Lower lobe of right lung (tissue), 2 donors: ENCODE results near the gene EVL. TPM values are rescaled to one million over a fixed set of nuclear protein-coding genes. Genes with fewer than 3 reads are reported as not detected.

Source experiments
- ATAC-seq, 2 donors: fragments of 200-7000 bp; cut with Tn5 transposase; one replicate each; pipeline ENCODE4 v1.9.1; 2020 to 2022; ENCODE audit warnings: mild to moderate bottlenecking in 2 of 2, moderate library complexity in 2 of 2
- DNase-seq: peaks from one replicate; pipeline ENCODE4 v3.0.0-alpha.2; 2020
- H3K27ac ChIP-seq: fragments of 200-600 bp; one replicate; pipeline ENCODE4 v1.8.0; 2022
- H3K27me3 ChIP-seq: fragments of 200-600 bp; one replicate; pipeline ENCODE4 v1.8.0; 2022; ENCODE audit warnings: low read depth
- H3K36me3 ChIP-seq: fragments of 200-600 bp; one replicate; pipeline ENCODE4 v1.8.0; 2022; ENCODE audit warnings: mild to moderate bottlenecking
- H3K4me1 ChIP-seq: fragments of 200-600 bp; one replicate; pipeline ENCODE4 v1.8.0; 2022
- H3K4me3 ChIP-seq: fragments of 200-600 bp; one replicate; pipeline ENCODE4 v1.8.0; 2022; ENCODE audit warnings: mild to moderate bottlenecking
- H3K9me3 ChIP-seq: fragments of 200-600 bp; one replicate; pipeline ENCODE4 v1.8.0; 2022
- intact Hi-C: fragments of 100-400 bp; cut with DNase I; formaldehyde crosslinking; loops from one replicate; pipeline ENCODE4 v1.11.0; 2022
- total RNA-seq: library from RNA; stranded (reverse); fragmentation: NEBNext Ultra II Directional; extraction: Animal tissue kit (Norgen Biotek cat#: 25700); gene quantifications from one replicate; pipeline ENCODE4 v1.2.1, GENCODE V29; 2021
- TF ChIP-seq, protein P1 (sequence below): fragments of 200-600 bp; IDR thresholded peaks from one replicate; pipeline ENCODE4 v1.8.0; 2022; ENCODE audit warnings: antibody characterized with exemption, mild to moderate bottlenecking
- donor health status: DM: no; HTN: yes; CAD: no; lungs with severe emphysema.

The EVL gene
- total RNA-seq, 1 donor from 2014 or later = 226 TPM

DNA sequence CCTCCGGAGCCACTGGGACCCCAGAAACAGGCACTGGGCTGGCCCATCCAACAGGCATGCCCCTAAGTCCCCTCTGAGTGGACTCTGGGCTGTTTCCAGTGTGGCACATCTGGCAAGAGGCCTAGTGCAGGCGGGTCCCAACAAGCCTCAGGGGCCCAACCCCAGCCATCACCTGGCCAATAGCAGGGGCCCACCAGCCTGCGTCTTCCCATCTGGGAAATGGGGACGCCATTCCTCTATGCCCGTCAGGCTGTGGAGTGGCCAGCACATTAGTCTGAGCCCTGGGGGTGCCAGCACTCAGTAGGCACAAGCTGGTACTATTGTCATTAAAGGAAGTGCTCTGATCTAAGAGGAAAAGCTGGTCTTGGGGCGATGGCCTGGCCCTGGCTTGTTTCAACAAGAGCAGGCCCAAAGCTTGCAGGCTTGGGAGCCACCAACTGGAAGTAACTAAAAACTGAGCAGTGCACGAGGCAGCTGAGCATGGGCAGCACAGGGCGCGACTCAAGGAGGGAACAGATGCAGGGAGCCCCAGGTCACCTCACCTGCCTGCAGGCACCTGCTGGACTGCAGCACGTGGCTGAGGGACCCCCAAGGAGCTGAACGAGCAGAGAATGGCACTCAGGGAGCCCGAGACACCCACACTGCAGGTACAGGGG is 85.8 kb downstream of the EVL start:
- TF ChIP-seq, protein P1, sequence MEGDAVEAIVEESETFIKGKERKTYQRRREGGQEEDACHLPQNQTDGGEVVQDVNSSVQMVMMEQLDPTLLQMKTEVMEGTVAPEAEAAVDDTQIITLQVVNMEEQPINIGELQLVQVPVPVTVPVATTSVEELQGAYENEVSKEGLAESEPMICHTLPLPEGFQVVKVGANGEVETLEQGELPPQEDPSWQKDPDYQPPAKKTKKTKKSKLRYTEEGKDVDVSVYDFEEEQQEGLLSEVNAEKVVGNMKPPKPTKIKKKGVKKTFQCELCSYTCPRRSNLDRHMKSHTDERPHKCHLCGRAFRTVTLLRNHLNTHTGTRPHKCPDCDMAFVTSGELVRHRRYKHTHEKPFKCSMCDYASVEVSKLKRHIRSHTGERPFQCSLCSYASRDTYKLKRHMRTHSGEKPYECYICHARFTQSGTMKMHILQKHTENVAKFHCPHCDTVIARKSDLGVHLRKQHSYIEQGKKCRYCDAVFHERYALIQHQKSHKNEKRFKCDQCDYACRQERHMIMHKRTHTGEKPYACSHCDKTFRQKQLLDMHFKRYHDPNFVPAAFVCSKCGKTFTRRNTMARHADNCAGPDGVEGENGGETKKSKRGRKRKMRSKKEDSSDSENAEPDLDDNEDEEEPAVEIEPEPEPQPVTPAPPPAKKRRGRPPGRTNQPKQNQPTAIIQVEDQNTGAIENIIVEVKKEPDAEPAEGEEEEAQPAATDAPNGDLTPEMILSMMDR = no peak
- Histone ChIP-seq H3K27ac (no peak overlapping the region), H3K4me3 (no peak overlapping the region), H3K27me3 (no peaks in the 10 kb centered on the region), H3K4me1 (peaks cover 38% of the 10 kb centered on the region), H3K9me3 (peaks cover 12% of the 10 kb centered on the region), H3K36me3 (no peaks in the 10 kb centered on the region)
- intact Hi-C loops = no loop called here
- DNase-seq (no peak), ATAC-seq (no peak)

DNA sequence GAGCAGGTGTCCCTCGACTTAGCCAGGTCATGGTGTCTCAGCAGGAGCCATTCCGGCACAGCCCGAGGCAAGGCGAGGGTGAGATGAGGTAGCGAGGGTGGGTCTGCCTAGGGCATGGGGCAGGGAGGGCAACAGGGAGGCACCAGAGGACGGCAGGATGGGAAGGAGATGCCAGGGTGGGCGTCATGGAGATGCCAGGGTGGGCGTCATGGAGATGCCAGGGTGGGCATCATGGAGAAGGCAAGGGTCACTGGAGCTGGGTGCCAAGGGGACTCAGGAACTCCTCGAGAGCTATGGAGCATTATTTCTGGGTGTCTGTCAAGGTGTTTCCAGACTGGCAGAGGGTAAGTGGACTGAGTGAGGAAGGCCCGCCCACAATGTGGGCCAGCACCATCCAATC is 86.9 kb downstream of the EVL start:
- no peak overlapping the region for H3K27ac ChIP-seq
- intact Hi-C loops = no loop called here
- peaks cover 12% of the 10 kb centered on the region for H3K9me3 ChIP-seq
- ATAC-seq = no peak
- H3K36me3 ChIP-seq = no peaks in the 10 kb centered on the region
- H3K4me1 ChIP-seq = peaks cover 32% of the 10 kb centered on the region
- TF ChIP-seq, protein P1 = no peak
- H3K27me3 ChIP-seq = no peaks in the 10 kb centered on the region
- no peak for DNase-seq
- H3K4me3 ChIP-seq = no peak overlapping the region

DNA sequence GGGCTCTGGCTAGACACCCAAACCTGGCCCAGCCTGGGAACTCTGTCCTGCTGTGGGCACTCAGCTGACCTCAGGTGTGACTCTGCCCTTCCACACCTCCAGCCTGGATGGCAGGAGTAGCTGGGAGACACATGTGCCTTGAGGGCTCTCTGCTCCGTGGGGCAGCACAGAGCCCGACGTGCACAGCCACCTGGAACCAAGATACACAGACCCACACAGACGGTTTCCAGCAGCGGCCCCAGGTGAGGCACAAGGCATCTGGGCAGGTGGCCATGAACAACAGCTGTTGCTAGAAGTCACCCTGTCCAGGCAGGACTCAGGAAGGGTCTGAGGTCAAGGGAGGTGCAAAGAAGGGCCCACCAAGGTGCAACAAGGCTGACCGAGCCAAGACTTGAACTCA is 88.3 kb downstream of the EVL start:
- no peak overlapping the region for H3K4me3 ChIP-seq
- H3K9me3 ChIP-seq = peaks cover 12% of the 10 kb centered on the region
- intact Hi-C loops = no loop called here
- H3K27ac ChIP-seq = no peak overlapping the region
- H3K4me1 ChIP-seq = peaks cover 25% of the 10 kb centered on the region
- DNase-seq (no peak), ATAC-seq (no peak)
- H3K27me3 ChIP-seq = peaks cover 6% of the 10 kb centered on the region
- H3K36me3 ChIP-seq = no peaks in the 10 kb centered on the region
- TF ChIP-seq, protein P1 = no peak

DNA sequence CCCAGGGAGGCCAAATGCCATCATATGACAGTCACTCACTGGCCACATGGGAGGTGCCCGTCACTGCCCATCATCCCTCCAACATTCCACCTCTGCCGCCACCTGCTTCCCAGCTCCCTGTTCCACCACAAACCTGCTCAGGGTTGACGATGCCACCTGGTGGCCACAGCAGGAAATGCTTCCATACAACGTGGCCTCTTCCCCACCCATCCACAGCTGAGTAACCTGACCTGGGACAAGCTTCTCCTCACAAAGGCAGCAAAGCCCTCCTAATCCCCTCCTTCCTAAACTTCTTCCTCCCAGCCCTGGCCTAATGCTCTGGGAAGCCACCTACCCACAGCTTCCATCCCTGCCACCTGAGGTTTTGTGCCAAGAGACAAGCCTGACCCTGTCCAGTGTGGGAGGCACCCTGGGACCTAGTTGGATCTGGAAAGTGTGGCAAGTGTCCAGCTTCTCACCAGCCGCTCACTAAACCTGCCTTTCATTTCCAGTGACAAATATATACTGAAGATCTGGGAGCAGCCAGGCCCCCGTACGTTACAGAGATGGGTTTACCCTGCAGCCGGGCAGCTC is 89.9 kb downstream of the EVL start:
- Histone ChIP-seq H3K36me3 (no peaks in the 10 kb centered on the region), H3K4me3 (no peak overlapping the region), H3K27me3 (peaks cover 22% of the 10 kb centered on the region), H3K9me3 (peaks cover 12% of the 10 kb centered on the region), H3K27ac (no peak overlapping the region), H3K4me1 (peaks cover 31% of the 10 kb centered on the region)
- DNase-seq = no peak
- intact Hi-C loops = no loop called here
- ATAC-seq = no peak
- TF ChIP-seq, protein P1 = peak; percentile 57

DNA sequence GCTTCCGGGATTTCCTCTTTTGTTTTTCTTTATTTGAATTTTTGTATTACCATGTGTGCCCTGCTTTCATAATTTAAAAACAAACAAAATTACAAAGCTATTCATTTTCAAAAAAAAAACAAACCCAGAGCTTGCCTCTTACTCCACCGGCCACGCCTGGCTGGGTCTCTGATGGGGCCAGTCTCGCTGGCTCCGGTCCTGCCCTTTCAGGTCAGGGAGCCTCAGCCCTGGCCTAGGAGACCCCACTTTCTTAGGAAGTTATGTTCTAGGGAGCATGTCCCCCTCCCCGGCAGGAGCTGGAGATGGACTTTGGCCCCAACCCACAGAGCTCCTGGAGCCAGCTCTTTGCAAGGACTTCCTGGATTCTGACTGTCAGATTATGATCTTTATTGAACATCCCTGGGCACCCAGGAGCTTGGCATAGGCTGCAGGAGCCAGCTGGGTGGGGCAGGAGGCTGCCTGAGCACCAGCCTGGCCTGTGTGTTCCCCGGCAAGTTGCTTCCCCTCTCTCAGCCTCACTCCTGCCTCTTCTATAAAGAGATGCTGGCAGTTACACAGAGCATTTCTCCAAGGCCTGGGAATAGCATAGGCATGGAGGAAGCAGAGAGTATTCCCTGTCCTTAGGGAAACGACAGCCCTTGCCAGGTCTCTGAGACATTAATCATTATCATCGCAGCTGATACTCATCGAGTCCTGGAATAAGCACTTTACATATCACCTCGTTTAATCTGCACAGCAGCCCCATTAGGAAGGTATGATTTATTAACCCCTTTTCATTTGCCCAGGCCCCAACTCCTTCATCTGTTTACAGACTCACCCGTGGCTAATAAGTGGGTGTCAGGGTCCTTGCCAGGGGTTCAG is 90.8 kb downstream of the EVL start:
- TF ChIP-seq, protein P1 = no peak
- DNase-seq (no peak), ATAC-seq (no peak)
- Histone ChIP-seq H3K9me3 (peaks cover 12% of the 10 kb centered on the region), H3K36me3 (no peaks in the 10 kb centered on the region), H3K4me3 (no peak overlapping the region), H3K4me1 (peaks cover 22% of the 10 kb centered on the region), H3K27me3 (peaks cover 30% of the 10 kb centered on the region), H3K27ac (no peak overlapping the region)
- intact Hi-C loops = no loop called here
